ENCODE data around the gene FRAT1.
A peak's percentile ranks its signal among the peaks of the same experiment; 100 is the strongest.

The FRAT1 gene

DNA sequence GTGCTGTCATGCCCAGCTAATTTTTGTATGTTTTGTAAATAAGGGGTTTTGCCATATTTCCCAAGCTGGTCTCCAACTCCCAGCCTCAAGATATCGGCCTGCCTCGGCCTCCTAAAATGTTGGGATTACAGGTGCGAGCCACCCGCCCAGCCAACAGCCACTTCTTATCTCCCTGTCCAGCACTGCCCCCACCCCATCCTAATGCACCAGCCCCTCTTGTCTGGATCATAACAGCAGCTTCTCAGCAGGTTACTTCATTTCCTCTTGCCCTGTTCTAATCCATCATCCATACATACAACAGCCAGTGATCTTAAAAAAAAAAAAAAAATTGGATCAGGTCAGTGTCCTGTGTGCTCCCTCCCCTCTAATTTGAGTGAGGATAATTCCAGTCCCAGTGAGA lies 28.2 kb downstream of the FRAT1 start:
- no peak for DNase-seq
- no peak overlapping the region for H3K4me3 ChIP-seq (ENCODE audit: control insufficient read depth in 1 of 7, extremely low read depth in 1 of 7, insufficient read depth in 4 of 7, low read depth in 2 of 7, low read length in 6 of 7)
- H3K27me3 ChIP-seq (replicated peaks in 2 of 5; ENCODE audit: control insufficient read depth in 4 of 5, insufficient read depth in 5 of 5, low read length in 4 of 5) = no peaks in the 10 kb centered on the region
- POLR2A ChIA-PET = no interaction called here
- WGBS (ENCODE audit: insufficient coverage) = 100% methylated on average over 2 of the region's 4 CpGs
- H3K27ac ChIP-seq (ENCODE audit: insufficient read depth in 1 of 2, low read depth in 1 of 2, low read length in 2 of 2, poor library complexity in 1 of 2, severe bottlenecking in 2 of 2) = no peak overlapping the region
- CTCF ChIA-PET = interaction anchor here (1.7 to 1.8 kb wide), 2 partner anchors 11 to 14 kb away, joined by 3 to 7 read pairs; no protein-coding TSS in a partner anchor
- H3K9me3 ChIP-seq (ENCODE audit: control extremely low read depth in 1 of 5, control insufficient read depth in 4 of 5, insufficient read depth in 2 of 5, low read depth in 1 of 5, low read length in 4 of 5) = no peaks in the 10 kb centered on the region
- no peaks in the 10 kb centered on the region for H3K4me1 ChIP-seq (ENCODE audit: control extremely low read depth in 1 of 4, control insufficient read depth in 4 of 4, insufficient read depth in 4 of 4, low read length in 3 of 4)
- H3K36me3 ChIP-seq (ENCODE audit: control insufficient read depth in 4 of 4, insufficient read depth in 4 of 4, low read length in 3 of 4) = peaks cover 0 to 10% (median 1%) of the 10 kb centered on the region in 4 experiments

DNA sequence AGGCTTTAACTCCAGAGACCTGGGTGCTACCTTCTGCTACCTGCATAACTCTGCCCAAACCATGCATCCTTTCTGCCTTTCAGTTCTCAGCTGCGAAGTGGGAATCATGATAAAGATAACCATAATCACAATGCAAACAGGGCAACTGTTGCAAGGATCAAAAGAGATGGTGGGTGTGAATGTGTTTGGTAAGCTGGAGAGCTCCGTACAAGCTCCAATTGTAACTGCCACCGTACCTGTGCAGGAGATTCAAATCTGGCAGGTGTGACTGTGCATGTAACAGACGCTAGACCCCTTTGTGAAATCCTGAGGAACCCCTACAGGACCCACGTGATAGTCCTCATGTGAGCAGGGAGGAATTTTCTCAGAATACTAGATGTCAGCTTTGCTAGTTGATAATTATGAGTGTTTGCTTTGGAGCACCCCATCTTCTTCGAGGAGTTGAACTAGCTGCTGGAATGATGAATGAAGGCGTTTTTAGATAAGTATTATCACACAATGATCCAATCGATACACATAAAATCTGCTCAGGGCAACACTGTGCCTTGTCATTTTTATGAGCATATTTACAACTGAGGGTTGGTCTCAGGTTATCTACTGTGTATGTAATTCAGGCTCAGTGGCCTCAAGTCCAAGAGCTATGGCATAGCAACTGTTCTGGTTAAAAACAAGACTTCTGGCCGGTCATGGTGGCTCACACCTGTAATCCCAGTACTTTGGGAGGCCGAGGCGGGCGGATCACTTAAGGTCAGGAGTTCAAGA lies 30.9 kb downstream of the FRAT1 start:
- H3K27me3 ChIP-seq (replicated peaks in 2 of 5; ENCODE audit: control insufficient read depth in 4 of 5, insufficient read depth in 5 of 5, low read length in 4 of 5) = no peaks in the 10 kb centered on the region
- H3K4me1 ChIP-seq (ENCODE audit: control extremely low read depth in 1 of 4, control insufficient read depth in 4 of 4, insufficient read depth in 4 of 4, low read length in 3 of 4) = no peaks in the 10 kb centered on the region
- DNase-seq = no peak
- no peaks in the 10 kb centered on the region for H3K9me3 ChIP-seq (ENCODE audit: control extremely low read depth in 1 of 5, control insufficient read depth in 4 of 5, insufficient read depth in 2 of 5, low read depth in 1 of 5, low read length in 4 of 5)
- WGBS (ENCODE audit: insufficient coverage) = 100% methylated on average over 7 of the region's 12 CpGs
- ChIA-PET POLR2A (no interaction called here), CTCF (interaction anchor here (0.7 to 1.2 kb wide), 2 partner anchors 8 kb away, joined by 3 to 5 read pairs; no protein-coding TSS in a partner anchor)
- H3K4me3 ChIP-seq (ENCODE audit: control insufficient read depth in 1 of 7, extremely low read depth in 1 of 7, insufficient read depth in 4 of 7, low read depth in 2 of 7, low read length in 6 of 7) = no peak overlapping the region
- no peak overlapping the region for H3K27ac ChIP-seq (ENCODE audit: insufficient read depth in 1 of 2, low read depth in 1 of 2, low read length in 2 of 2, poor library complexity in 1 of 2, severe bottlenecking in 2 of 2)
- peaks cover 0 to 12% (median 1%) of the 10 kb centered on the region in 4 experiments for H3K36me3 ChIP-seq (ENCODE audit: control insufficient read depth in 4 of 4, insufficient read depth in 4 of 4, low read length in 3 of 4)

DNA sequence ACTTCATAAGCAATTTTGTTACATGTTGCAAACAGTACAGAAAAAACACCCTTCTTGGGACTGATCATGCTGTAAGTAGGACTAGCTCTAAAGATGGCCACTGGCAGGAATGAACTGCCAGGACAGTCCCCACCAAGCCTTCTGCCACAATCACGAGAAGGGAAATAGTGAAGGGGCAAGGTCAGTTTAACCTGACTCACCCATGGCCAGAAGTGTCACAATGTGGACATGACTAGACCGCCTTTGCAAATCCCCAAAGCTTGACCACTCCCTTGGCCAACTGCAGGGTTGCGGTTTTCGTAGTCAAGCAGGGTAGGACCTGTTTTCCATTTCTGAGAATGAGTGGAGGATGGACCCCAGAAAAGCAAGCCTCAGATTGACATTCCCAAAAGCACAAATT lies 34.9 kb downstream of the FRAT1 start:
- CTCF ChIA-PET = interaction anchor here (0.8 to 3.9 kb wide), 3 partner anchors 9 to 76 kb away, joined by 3 to 13 read pairs (median 5); no protein-coding TSS in a partner anchor
- Histone ChIP-seq H3K4me3 (ENCODE audit: control insufficient read depth in 1 of 7, extremely low read depth in 1 of 7, insufficient read depth in 4 of 7, low read depth in 2 of 7, low read length in 6 of 7) (no peak overlapping the region), H3K27me3 (replicated peaks in 2 of 5; ENCODE audit: control insufficient read depth in 4 of 5, insufficient read depth in 5 of 5, low read length in 4 of 5) (no peaks in the 10 kb centered on the region), H3K9me3 (ENCODE audit: control extremely low read depth in 1 of 5, control insufficient read depth in 4 of 5, insufficient read depth in 2 of 5, low read depth in 1 of 5, low read length in 4 of 5) (no peaks in the 10 kb centered on the region), H3K4me1 (ENCODE audit: control extremely low read depth in 1 of 4, control insufficient read depth in 4 of 4, insufficient read depth in 4 of 4, low read length in 3 of 4) (peaks cover 4 to 20% (median 18%) of the 10 kb centered on the region in 4 experiments), H3K27ac (ENCODE audit: insufficient read depth in 1 of 2, low read depth in 1 of 2, low read length in 2 of 2, poor library complexity in 1 of 2, severe bottlenecking in 2 of 2) (no peak overlapping the region), H3K36me3 (ENCODE audit: control insufficient read depth in 4 of 4, insufficient read depth in 4 of 4, low read length in 3 of 4) (peaks cover 3 to 39% (median 7%) of the 10 kb centered on the region in 4 experiments)
- POLR2A ChIA-PET = interaction anchor here (0.6 kb wide), 1 partner anchor 48 kb away, joined by 3 read pairs; no protein-coding TSS in a partner anchor
- no peak for DNase-seq
- WGBS (ENCODE audit: insufficient coverage) = 100% methylated on average over 3 of the region's 4 CpGs

DNA sequence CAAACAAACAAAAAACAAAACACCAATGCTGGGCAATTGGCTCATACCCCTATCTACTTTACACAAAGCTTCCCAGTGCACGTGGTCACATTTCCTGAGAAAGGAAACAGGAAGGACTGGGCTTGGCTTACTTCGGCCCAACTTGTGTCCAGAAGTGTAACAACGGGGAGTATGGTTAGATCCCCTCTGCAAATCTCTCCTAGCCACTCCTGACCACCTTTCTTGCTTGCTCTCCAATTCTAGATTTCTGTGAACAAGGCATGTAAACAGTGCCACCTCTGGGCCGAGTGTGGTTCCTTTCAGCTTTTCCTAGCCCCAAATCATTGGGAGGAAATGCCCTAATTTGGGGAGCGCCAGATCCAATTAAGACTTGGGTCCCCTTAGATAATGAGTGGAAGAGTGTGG lies 36.5 kb downstream of the FRAT1 start:
- 12% methylated on average over 5 of the region's 5 CpGs for WGBS (ENCODE audit: insufficient coverage)
- Histone ChIP-seq H3K27me3 (replicated peaks in 2 of 5; ENCODE audit: control insufficient read depth in 4 of 5, insufficient read depth in 5 of 5, low read length in 4 of 5) (no peaks in the 10 kb centered on the region), H3K27ac (ENCODE audit: insufficient read depth in 1 of 2, low read depth in 1 of 2, low read length in 2 of 2, poor library complexity in 1 of 2, severe bottlenecking in 2 of 2) (no peak overlapping the region), H3K4me1 (ENCODE audit: control extremely low read depth in 1 of 4, control insufficient read depth in 4 of 4, insufficient read depth in 4 of 4, low read length in 3 of 4) (peaks cover 4 to 20% (median 18%) of the 10 kb centered on the region in 4 experiments), H3K36me3 (ENCODE audit: control insufficient read depth in 4 of 4, insufficient read depth in 4 of 4, low read length in 3 of 4) (peaks cover 8 to 46% (median 16%) of the 10 kb centered on the region in 4 experiments), H3K4me3 (ENCODE audit: control insufficient read depth in 1 of 7, extremely low read depth in 1 of 7, insufficient read depth in 4 of 7, low read depth in 2 of 7, low read length in 6 of 7) (no peak overlapping the region), H3K9me3 (ENCODE audit: control extremely low read depth in 1 of 5, control insufficient read depth in 4 of 5, insufficient read depth in 2 of 5, low read depth in 1 of 5, low read length in 4 of 5) (no peaks in the 10 kb centered on the region)
- DNase-seq = peak; percentile 26 to 58 (median 44)
- ChIA-PET CTCF (interaction anchor here (0.7 to 5.4 kb wide), 11 partner anchors 10 to 82 kb away, joined by 3 to 36 read pairs (median 5); no protein-coding TSS in a partner anchor), POLR2A (interaction anchor here (0.8 kb wide), 1 partner anchor 77 kb away, joined by 3 read pairs; no protein-coding TSS in a partner anchor)

DNA sequence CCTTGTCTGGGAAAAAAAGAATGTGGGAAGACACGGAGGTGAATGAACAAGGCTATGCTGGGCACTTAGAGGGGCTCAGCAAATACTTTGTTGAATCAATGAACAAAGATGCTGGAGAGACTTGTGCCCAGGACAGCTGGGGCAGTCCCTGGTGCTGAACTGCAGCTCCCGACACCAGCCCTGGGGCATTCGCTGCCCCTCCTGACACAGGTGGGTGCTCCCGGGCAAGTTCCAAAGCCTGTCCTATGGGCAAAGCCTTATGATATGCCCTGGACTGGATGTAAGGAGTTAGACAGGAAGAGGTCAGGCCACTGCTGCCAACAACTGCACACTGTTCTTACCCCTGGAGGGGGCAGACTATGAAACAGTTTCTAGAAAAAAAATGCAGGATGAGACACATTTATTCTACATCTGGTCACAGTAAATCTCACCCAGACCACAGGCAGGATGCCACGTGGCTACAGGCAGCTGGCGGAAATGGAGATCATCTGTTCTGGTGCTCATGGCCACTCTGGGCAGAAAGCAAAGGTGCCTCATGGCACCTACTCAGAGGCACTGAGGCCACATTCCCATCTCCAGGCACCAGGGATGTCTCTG lies 37.3 kb downstream of the FRAT1 start:
- Histone ChIP-seq H3K9me3 (ENCODE audit: control extremely low read depth in 1 of 5, control insufficient read depth in 4 of 5, insufficient read depth in 2 of 5, low read depth in 1 of 5, low read length in 4 of 5) (no peaks in the 10 kb centered on the region), H3K36me3 (ENCODE audit: control insufficient read depth in 4 of 4, insufficient read depth in 4 of 4, low read length in 3 of 4) (peaks cover 8 to 54% (median 21%) of the 10 kb centered on the region in 4 experiments), H3K27ac (ENCODE audit: insufficient read depth in 1 of 2, low read depth in 1 of 2, low read length in 2 of 2, poor library complexity in 1 of 2, severe bottlenecking in 2 of 2) (no peak overlapping the region), H3K4me3 (ENCODE audit: control insufficient read depth in 1 of 7, extremely low read depth in 1 of 7, insufficient read depth in 4 of 7, low read depth in 2 of 7, low read length in 6 of 7) (no peak overlapping the region), H3K27me3 (replicated peaks in 2 of 5; ENCODE audit: control insufficient read depth in 4 of 5, insufficient read depth in 5 of 5, low read length in 4 of 5) (no peaks in the 10 kb centered on the region), H3K4me1 (ENCODE audit: control extremely low read depth in 1 of 4, control insufficient read depth in 4 of 4, insufficient read depth in 4 of 4, low read length in 3 of 4) (peaks cover 4 to 20% (median 18%) of the 10 kb centered on the region in 4 experiments)
- WGBS (ENCODE audit: insufficient coverage) = 61% methylated on average over 6 of the region's 6 CpGs
- peak; percentile 51 to 91 (median 86) for DNase-seq
- POLR2A ChIA-PET = no interaction called here
- CTCF ChIA-PET = interaction anchor here (1.0 to 5.4 kb wide), 10 partner anchors 10 to 83 kb away, joined by 3 to 36 read pairs (median 5); no protein-coding TSS in a partner anchor

DNA sequence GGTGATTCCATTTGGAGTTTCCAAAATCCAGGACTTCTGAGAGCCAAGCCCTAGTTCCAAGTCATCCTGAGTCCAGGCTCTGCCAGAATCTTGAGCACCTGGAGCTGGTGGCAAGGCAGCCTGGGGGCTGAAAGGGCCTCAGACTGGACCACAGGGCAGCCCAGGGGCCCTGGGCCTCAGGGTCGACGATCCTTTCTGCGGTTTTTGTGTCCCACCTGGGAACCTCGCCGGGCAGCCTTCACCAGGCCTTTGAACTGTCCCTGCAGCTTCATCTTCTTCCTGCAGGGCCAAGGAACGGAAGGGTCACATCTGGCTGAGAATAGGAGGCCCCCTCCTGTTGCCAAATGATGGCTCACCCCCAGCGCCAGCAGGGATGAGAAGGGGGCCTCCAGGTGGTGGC lies 37.8 kb downstream of the FRAT1 start:
- DNase-seq = no peak
- H3K9me3 ChIP-seq (ENCODE audit: control extremely low read depth in 1 of 5, control insufficient read depth in 4 of 5, insufficient read depth in 2 of 5, low read depth in 1 of 5, low read length in 4 of 5) = no peaks in the 10 kb centered on the region
- peaks cover 7 to 56% (median 22%) of the 10 kb centered on the region in 4 experiments for H3K36me3 ChIP-seq (ENCODE audit: control insufficient read depth in 4 of 4, insufficient read depth in 4 of 4, low read length in 3 of 4)
- WGBS (ENCODE audit: insufficient coverage) = 88% methylated on average over 7 of the region's 7 CpGs
- no peaks in the 10 kb centered on the region for H3K27me3 ChIP-seq (replicated peaks in 2 of 5; ENCODE audit: control insufficient read depth in 4 of 5, insufficient read depth in 5 of 5, low read length in 4 of 5)
- peaks cover 4 to 20% (median 18%) of the 10 kb centered on the region in 4 experiments for H3K4me1 ChIP-seq (ENCODE audit: control extremely low read depth in 1 of 4, control insufficient read depth in 4 of 4, insufficient read depth in 4 of 4, low read length in 3 of 4)
- POLR2A ChIA-PET = no interaction called here
- no peak overlapping the region for H3K27ac ChIP-seq (ENCODE audit: insufficient read depth in 1 of 2, low read depth in 1 of 2, low read length in 2 of 2, poor library complexity in 1 of 2, severe bottlenecking in 2 of 2)
- CTCF ChIA-PET = interaction anchor here (1.0 to 5.4 kb wide), 9 partner anchors 9 to 275 kb away, joined by 3 to 36 read pairs (median 5); no protein-coding TSS in a partner anchor
- H3K4me3 ChIP-seq (ENCODE audit: control insufficient read depth in 1 of 7, extremely low read depth in 1 of 7, insufficient read depth in 4 of 7, low read depth in 2 of 7, low read length in 6 of 7) = no peak overlapping the region
